Panc1 (cell line): ENCODE measurements around the gene ST6GALNAC1. TPM values are rescaled to one million over a fixed set of nuclear protein-coding genes. Genes with fewer than 3 reads are reported as not detected.
A peak's percentile ranks its signal among the peaks of the same experiment; 100 is the strongest.

Experiments
- ATAC-seq: fragments of 200-7000 bp; cut with Tn5 transposase; 2 replicates; pipeline ENCODE4 v1.9.1; 2020; ENCODE audit warnings: mild to moderate bottlenecking, moderate library complexity
- BruUV-seq: library from RNA; stranded (reverse); fragments of 400-500 nt; replicated peaks from 2 replicates; lab custom pipeline; 2021; lab: Mats Ljungman, UMichigan
- CTCF ChIA-PET: fragments of 300-600 bp; sonication (Branson Sonifier 250); formaldehyde crosslinking; loops from one replicate; lab custom pipeline; 2022; ENCODE audit warnings: antibody characterized with exemption; lab: Charles Lee
- POLR2A ChIA-PET: fragments of 300-600 bp; sonication (Branson Sonifier 250); formaldehyde crosslinking; loops from one replicate; lab custom pipeline; 2022; ENCODE audit warnings: antibody characterized with exemption; lab: Charles Lee
- DNase-seq: peaks from one replicate; pipeline ENCODE4 v3.0.0-alpha.2; 2010; ENCODE audit warnings: low read depth, low spot score
- H3K27ac ChIP-seq: 2 replicates; pipeline ENCODE4 v1.5.1; 2011; ENCODE audit warnings: mild to moderate bottlenecking, low read length, inconsistent platforms
- H3K27me3 ChIP-seq: fragments of 200-500 bp; sonication (Bioruptor generic); 2 replicates; pipeline ENCODE4 v1.6.0; 2014; ENCODE audit warnings: low read length, inconsistent platforms; ENCODE audit not compliant: control insufficient read depth, insufficient read depth
- H3K36me3 ChIP-seq: fragments of 200-500 bp; sonication (Bioruptor generic); 2 replicates; pipeline ENCODE4 v1.5.1; 2014; ENCODE audit warnings: inconsistent platforms, mild to moderate bottlenecking, low read length, moderate library complexity; ENCODE audit not compliant: control insufficient read depth, insufficient read depth
- H3K4me1 ChIP-seq: 2 replicates; pipeline ENCODE4 v1.5.1; 2011; ENCODE audit warnings: inconsistent platforms, mild to moderate bottlenecking, low read length, moderate library complexity; ENCODE audit not compliant: control insufficient read depth, insufficient read depth
- H3K4me3 ChIP-seq, 2 experiments: 2 replicates each; pipeline ENCODE4 v1.5.1; 2011 to 2012; ENCODE audit warnings: low read depth in 2 of 2, low read length in 2 of 2, mild to moderate bottlenecking in 2 of 2, inconsistent platforms in 1 of 2, moderate library complexity in 1 of 2
- H3K9me3 ChIP-seq: fragments of 200-500 bp; sonication (Bioruptor generic); 2 replicates; pipeline ENCODE4 v1.5.1; 2014; ENCODE audit warnings: low read depth, mild to moderate bottlenecking, inconsistent platforms, low read length, moderate library complexity; ENCODE audit not compliant: control insufficient read depth, insufficient read depth
- POLR2AphosphoS5 ChIP-seq: IDR thresholded peaks from 2 replicates; pipeline ENCODE4 v1.6.1; 2012; ENCODE audit warnings: mild to moderate bottlenecking, low read depth, low read length, moderate library complexity
- SIN3A ChIP-seq: IDR thresholded peaks from 2 replicates; pipeline ENCODE4 v1.6.1; 2012; ENCODE audit warnings: low read depth, mild to moderate bottlenecking, low read length, moderate library complexity, borderline replicate concordance; ENCODE audit not compliant: insufficient read depth
- TCF7L2 ChIP-seq: IDR thresholded peaks from 2 replicates; pipeline ENCODE4 v1.6.1; 2011; ENCODE audit warnings: mild to moderate bottlenecking, low read depth, low read length, inconsistent platforms
- in situ Hi-C: cut with HindIII; loops from 2 replicates; pipeline ENCODE4 v1.10.0; 2016; ENCODE audit warnings: low sequenced_read_pairs, low pct_unique_long_range_greater_than_20kb
- intact Hi-C: fragments of 100-400 bp; cut with micrococcal nuclease; formaldehyde crosslinking; loops from one replicate; pipeline ENCODE4 v1.10.0; 2022; ENCODE audit not compliant: unreplicated experiment
- total RNA-seq: library from RNA; stranded (reverse); gene quantifications from one replicate; pipeline ENCODE4 v1.2.1, GENCODE V29; 2021; ENCODE audit not compliant: unreplicated experiment
- TF ChIP-seq, protein P1 (sequence below): fragments of 450-650 bp; IDR thresholded peaks from 2 replicates; pipeline ENCODE4 v1.5.1; 2017; ENCODE audit warnings: mild to moderate bottlenecking
- TF ChIP-seq, protein P2 (sequence below), 2 experiments: IDR thresholded peaks; 2 replicates each; pipeline ENCODE4 v1.6.1; 2011 to 2012; ENCODE audit warnings: low read depth in 2 of 2, control low read depth in 1 of 2, low read length in 1 of 2, mild to moderate bottlenecking in 1 of 2, moderate library complexity in 1 of 2; ENCODE audit not compliant: insufficient read depth in 1 of 2

ST6GALNAC1 gene
- total RNA-seq, 1 experiment from 2014 or later: 0.15 TPM

DNA sequence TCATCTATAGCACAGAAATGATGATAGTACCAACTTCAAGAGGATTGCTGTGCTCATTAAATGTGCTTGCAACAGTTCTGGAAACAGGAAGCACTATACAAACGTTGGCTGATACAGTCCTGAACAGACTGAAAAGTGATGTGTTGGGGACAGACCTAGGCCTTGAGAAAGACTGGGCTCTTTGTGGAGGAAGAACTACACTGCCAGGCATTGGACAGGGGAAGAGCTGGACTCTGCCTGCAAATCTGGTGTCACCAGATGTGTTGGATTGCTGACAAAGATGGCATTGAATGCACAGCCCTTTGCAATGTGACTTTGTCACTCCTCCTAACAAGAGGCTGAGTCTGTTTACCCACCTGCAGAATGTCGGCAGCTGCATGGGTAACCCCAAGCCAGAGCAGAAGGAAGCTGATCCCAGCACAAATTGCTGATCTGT is 45.5 kb downstream of the ST6GALNAC1 start:
- H3K27me3 ChIP-seq: no peaks in the 10 kb centered on the region
- TF ChIP-seq, protein P1, sequence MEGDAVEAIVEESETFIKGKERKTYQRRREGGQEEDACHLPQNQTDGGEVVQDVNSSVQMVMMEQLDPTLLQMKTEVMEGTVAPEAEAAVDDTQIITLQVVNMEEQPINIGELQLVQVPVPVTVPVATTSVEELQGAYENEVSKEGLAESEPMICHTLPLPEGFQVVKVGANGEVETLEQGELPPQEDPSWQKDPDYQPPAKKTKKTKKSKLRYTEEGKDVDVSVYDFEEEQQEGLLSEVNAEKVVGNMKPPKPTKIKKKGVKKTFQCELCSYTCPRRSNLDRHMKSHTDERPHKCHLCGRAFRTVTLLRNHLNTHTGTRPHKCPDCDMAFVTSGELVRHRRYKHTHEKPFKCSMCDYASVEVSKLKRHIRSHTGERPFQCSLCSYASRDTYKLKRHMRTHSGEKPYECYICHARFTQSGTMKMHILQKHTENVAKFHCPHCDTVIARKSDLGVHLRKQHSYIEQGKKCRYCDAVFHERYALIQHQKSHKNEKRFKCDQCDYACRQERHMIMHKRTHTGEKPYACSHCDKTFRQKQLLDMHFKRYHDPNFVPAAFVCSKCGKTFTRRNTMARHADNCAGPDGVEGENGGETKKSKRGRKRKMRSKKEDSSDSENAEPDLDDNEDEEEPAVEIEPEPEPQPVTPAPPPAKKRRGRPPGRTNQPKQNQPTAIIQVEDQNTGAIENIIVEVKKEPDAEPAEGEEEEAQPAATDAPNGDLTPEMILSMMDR: no peak
- TF ChIP-seq TCF7L2: no peak
- TF ChIP-seq, protein P2, sequence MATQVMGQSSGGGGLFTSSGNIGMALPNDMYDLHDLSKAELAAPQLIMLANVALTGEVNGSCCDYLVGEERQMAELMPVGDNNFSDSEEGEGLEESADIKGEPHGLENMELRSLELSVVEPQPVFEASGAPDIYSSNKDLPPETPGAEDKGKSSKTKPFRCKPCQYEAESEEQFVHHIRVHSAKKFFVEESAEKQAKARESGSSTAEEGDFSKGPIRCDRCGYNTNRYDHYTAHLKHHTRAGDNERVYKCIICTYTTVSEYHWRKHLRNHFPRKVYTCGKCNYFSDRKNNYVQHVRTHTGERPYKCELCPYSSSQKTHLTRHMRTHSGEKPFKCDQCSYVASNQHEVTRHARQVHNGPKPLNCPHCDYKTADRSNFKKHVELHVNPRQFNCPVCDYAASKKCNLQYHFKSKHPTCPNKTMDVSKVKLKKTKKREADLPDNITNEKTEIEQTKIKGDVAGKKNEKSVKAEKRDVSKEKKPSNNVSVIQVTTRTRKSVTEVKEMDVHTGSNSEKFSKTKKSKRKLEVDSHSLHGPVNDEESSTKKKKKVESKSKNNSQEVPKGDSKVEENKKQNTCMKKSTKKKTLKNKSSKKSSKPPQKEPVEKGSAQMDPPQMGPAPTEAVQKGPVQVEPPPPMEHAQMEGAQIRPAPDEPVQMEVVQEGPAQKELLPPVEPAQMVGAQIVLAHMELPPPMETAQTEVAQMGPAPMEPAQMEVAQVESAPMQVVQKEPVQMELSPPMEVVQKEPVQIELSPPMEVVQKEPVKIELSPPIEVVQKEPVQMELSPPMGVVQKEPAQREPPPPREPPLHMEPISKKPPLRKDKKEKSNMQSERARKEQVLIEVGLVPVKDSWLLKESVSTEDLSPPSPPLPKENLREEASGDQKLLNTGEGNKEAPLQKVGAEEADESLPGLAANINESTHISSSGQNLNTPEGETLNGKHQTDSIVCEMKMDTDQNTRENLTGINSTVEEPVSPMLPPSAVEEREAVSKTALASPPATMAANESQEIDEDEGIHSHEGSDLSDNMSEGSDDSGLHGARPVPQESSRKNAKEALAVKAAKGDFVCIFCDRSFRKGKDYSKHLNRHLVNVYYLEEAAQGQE (IDR thresholded peaks at IDR 0.05; ENCODE audit: insufficient read depth in 1 of 2, low read depth in 2 of 2, low read length in 1 of 2): no peak
- no peak for TF ChIP-seq POLR2AphosphoS5
- TF ChIP-seq SIN3A: no peak
- no peak overlapping the region for H3K27ac ChIP-seq
- H3K4me1 ChIP-seq: 0 out of 2 replicates have a peak, but pooled peaks cover 2% of the 10 kb centered on the region
- no TSS peak for BruUV-seq
- no peak overlapping the region for H3K4me3 ChIP-seq
- POLR2A ChIA-PET: no interaction called here
- no peak for DNase-seq
- no peak for ATAC-seq
- H3K36me3 ChIP-seq: no peaks in the 10 kb centered on the region
- in situ Hi-C loops: no loop called here
- no peaks in the 10 kb centered on the region for H3K9me3 ChIP-seq
- intact Hi-C loops: no loop called here
- CTCF ChIA-PET: interaction anchor here (1.2 kb wide), 1 partner anchor 26 kb away, joined by 4 read pairs; no protein-coding TSS in a partner anchor

DNA sequence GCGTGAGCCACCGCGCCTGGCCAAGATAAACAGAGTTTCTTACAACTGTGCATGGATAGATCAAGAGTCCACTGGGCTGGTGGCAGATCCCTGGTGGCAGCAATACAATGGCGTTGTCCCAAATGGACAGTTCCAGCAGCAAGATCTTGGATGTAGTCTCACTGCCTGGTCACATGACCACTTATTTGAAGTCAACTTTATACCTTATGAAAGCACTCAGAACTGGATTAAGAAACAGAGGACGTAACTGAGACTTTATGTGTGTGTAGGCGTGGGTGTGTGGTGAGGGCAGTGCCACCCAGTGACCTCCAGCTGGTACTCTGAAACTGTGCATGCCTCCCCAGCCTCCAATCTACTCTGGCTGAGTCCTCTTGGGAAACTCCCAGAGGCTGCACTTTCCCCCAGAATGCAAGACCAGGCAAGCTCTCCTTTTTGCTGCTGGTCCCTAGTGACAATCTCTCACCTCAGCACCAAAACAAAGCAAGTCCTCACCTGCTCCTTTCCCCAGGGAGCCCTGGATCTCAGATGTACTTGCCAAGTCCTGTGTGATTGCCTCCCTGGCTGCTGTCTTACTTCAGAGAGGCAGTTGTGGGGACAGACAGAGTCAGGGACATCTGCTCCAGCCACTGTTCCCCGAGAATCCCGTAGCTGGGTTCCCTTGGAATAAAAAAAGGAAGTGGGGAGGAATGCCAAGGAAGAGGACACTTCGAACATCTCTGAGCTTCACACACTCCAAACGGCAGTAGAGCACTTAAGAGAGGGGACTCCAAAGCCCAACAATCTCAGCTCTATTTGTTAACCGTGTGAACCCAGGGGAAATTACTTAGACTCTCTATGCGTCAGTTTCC is 46.2 kb downstream of the ST6GALNAC1 start:
- 0 out of 2 replicates have a peak, but pooled peaks cover 2% of the 10 kb centered on the region for H3K4me1 ChIP-seq
- peak; percentile 47 for ATAC-seq
- intact Hi-C loops: no loop called here
- H3K4me3 ChIP-seq: no peak overlapping the region
- DNase-seq: no peak
- in situ Hi-C loops: no loop called here
- POLR2A ChIA-PET: no interaction called here
- no peaks in the 10 kb centered on the region for H3K9me3 ChIP-seq
- no peaks in the 10 kb centered on the region for H3K36me3 ChIP-seq
- no TSS peak for BruUV-seq
- H3K27me3 ChIP-seq: no peaks in the 10 kb centered on the region
- CTCF ChIA-PET: interaction anchor here (0.5 to 1.2 kb wide), 2 partner anchors 26 to 40 kb away, joined by 4 read pairs; no protein-coding TSS in a partner anchor
- H3K27ac ChIP-seq: no peak overlapping the region
- TF ChIP-seq POLR2AphosphoS5 (no peak), TCF7L2 (no peak), SIN3A (no peak)
- TF ChIP-seq, protein P1: no peak
- TF ChIP-seq, protein P2 (IDR thresholded peaks at IDR 0.05; ENCODE audit: insufficient read depth in 1 of 2, low read depth in 2 of 2, low read length in 1 of 2): no peak
